Right lobe of liver (tissue), 4 donors: Measurements from ENCODE around the gene CPB1.

Source experiments
- CTCF ChIP-seq, 4 donors: fragments of 200-600 bp in 3 of 4; fragments of 450-650 bp in 1 of 4; IDR thresholded peaks; one replicate each; pipeline versions ENCODE4 v1.5.1 to v1.8.0; 2016 to 2022; ENCODE audit warnings: antibody characterized with exemption in 4 of 4, mild to moderate bottlenecking in 2 of 4
- POLR2A ChIP-seq: fragments of 450-650 bp; IDR thresholded peaks from one replicate; pipeline ENCODE4 v1.6.1; 2017; ENCODE audit warnings: antibody characterized with exemption, mild to moderate bottlenecking
- donor health status: DM: no; HTN: no; CAD: no.
- donor health status: DM: no; HTN: no; CAD: no.
- donor health status: DM: no; HTN: yes; CAD: no.

- no peak for TF ChIP-seq POLR2A
- no peak for TF ChIP-seq CTCF (IDR thresholded peaks at IDR 0.05)
Observed at GRCh38 chr3:148840451-148840850, 12.8 kb downstream of the CPB1 start.
